GM21619 (cell line): ENCODE results near the gene DNAJB6.
A peak's percentile ranks its signal among the peaks of the same experiment; 100 is the strongest.

Source experiments
- ATAC-seq: cut with Tn5 transposase; IDR thresholded peaks from one replicate; pipeline ENCODE4 v1.9.1; 2021; ENCODE audit not compliant: unreplicated experiment

DNAJB6 gene

GRCh38 chr7:157362729-157363128 is 25.9 kb downstream of the DNAJB6 start:
- ATAC-seq, result no peak

GRCh38 chr7:157366722-157367121 is 29.9 kb downstream of the DNAJB6 start:
- no peak for ATAC-seq

- ATAC-seq, result no peak
Observed at GRCh38 chr7:157368955-157369354, 32.2 kb downstream of the DNAJB6 start.

- ATAC-seq, result no peak
Observed at GRCh38 chr7:157370742-157371141, 33.9 kb downstream of the DNAJB6 start.

GRCh38 chr7:157371296-157371695 is 34.5 kb downstream of the DNAJB6 start:
- ATAC-seq, result no peak

GRCh38 chr7:157372300-157373232 is 35.8 kb downstream of the DNAJB6 start:
- no peak for ATAC-seq

GRCh38 chr7:157373493-157373892 is 36.7 kb downstream of the DNAJB6 start:
- ATAC-seq, result no peak

- no peak for ATAC-seq
Observed at GRCh38 chr7:157375410-157375809, 38.6 kb downstream of the DNAJB6 start.

GRCh38 chr7:157377436-157378124 is 40.8 kb downstream of the DNAJB6 start:
- no peak for ATAC-seq

- ATAC-seq, result no peak
Observed at GRCh38 chr7:157378390-157378789, 41.6 kb downstream of the DNAJB6 start.

- ATAC-seq, result no peak
Observed at GRCh38 chr7:157379493-157379892, 42.7 kb downstream of the DNAJB6 start.

GRCh38 chr7:157380416-157380815 is 43.6 kb downstream of the DNAJB6 start:
- ATAC-seq, result no peak

GRCh38 chr7:157383868-157384267 is 47.1 kb downstream of the DNAJB6 start:
- no peak for ATAC-seq

- no peak for ATAC-seq
Observed at GRCh38 chr7:157384301-157384700, 47.5 kb downstream of the DNAJB6 start.

GRCh38 chr7:157386979-157387800 is 50.4 kb downstream of the DNAJB6 start:
- ATAC-seq, result peak; percentile 82

- no peak for ATAC-seq
Observed at GRCh38 chr7:157388301-157388700, 51.5 kb downstream of the DNAJB6 start.

GRCh38 chr7:157389951-157390730 is 53.3 kb downstream of the DNAJB6 start:
- ATAC-seq, result no peak

- no peak for ATAC-seq
Observed at GRCh38 chr7:157391036-157391710, 54.4 kb downstream of the DNAJB6 start.

GRCh38 chr7:157392256-157393037 is 55.6 kb downstream of the DNAJB6 start:
- ATAC-seq, result no peak
